HG02678 (cell line): ENCODE data around the gene CCDC50.

ENCODE experiments used
- ATAC-seq: cut with Tn5 transposase; IDR thresholded peaks from one replicate; pipeline ENCODE4 v1.9.1; 2021; ENCODE audit warnings: mild to moderate bottlenecking, moderate library complexity; ENCODE audit not compliant: unreplicated experiment

The CCDC50 gene

GRCh38 chr3:191415566-191415965 lies 86.4 kb downstream of the CCDC50 start:
- ATAC-seq: no peak

DNA sequence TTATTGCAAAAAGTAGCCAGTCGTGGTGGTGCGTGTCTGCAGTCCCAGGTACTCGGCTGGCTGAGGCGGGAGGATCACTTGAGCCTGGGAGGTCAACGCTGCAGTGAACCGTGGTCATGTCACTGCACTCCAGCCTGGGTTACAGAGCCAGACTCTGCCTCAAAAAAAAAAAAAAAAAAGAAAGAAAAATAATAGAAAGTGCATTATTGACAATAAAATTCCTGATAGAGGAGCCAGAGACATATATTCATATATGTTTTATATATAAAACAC lies 88.2 kb downstream of the CCDC50 start:
- ATAC-seq: no peak

GRCh38 chr3:191420771-191421170 lies 91.6 kb downstream of the CCDC50 start:
- no peak for ATAC-seq

DNA sequence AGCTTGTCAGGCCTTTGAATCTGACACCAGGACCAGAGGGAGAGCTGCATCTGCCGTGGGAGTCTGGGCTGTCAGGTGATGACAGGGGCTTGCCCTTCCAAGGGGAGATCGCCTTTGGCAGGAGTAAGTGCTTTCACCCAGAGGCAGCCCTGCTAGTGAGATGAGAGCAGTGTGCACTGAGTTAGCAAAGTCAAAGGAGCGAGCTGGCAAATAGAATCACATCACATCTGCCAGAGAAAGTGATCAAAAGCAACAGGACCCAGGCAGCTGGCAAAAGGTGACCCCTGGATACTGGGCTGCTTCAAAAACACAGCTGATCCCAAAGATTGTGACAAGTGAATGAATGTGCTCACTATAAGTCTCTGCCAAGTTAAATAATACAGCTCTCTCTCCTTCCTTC lies 95.7 kb downstream of the CCDC50 start:
- no peak for ATAC-seq

DNA sequence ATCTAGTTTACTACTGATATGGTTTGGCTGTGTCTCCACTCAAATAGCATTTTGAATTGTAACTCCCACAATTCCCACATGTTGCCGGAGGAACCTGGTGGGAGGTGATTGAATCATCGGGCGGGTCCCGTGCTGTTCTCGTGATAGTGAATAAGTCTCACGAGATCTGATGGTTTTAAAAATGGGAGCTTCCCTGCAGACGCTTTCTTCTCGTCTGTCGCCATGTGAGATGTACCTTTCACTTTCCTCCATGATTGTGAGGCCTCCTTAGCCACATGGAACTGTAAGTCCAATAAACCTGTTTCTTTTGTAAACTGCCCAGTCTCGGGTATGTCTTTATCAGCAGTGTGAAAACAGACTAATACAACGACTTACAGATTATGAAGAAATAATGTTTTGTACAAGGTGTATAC lies 96.1 kb downstream of the CCDC50 start:
- ATAC-seq: no peak

GRCh38 chr3:191426311-191426710 lies 97.1 kb downstream of the CCDC50 start:
- no peak for ATAC-seq

- no peak for ATAC-seq
Observed at GRCh38 chr3:191428177-191428576, 99.0 kb downstream of the CCDC50 start.

- no peak for ATAC-seq
Observed at GRCh38 chr3:191430103-191430502, 100.9 kb downstream of the CCDC50 start.

DNA sequence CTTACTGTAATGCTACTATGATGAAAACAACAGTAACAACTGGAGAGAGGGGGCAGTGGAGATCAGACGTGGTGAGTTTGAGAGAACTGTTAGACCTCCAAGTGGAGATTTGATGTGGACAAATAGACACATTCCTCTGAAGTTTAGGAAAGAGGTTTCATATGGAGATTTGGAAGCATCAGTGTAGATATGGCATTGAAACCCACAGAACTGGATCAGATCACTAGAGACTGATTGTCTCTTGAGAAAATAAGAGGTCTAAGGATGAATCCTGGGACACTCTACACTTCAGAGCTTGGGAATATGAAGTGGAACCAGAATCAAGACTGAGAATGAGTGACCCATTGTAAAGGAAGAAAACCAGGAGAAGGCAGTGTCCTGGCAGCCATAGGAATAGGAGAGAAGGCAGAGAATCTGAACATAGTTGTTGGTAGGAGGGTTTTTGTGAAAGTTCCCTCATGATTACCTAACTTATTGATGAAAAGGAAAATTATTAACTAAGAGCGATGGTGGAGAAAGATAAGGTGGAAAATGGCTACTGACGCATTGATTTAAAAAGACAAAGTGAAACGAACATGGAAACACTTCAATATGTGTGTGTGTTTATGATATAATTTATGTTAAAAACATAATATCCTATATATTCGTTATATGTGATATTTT lies 102.1 kb downstream of the CCDC50 start:
- no peak for ATAC-seq

- no peak for ATAC-seq
Observed at GRCh38 chr3:191432162-191432561, 103.0 kb downstream of the CCDC50 start.

- no peak for ATAC-seq
Observed at GRCh38 chr3:191434024-191434423, 104.8 kb downstream of the CCDC50 start.

DNA sequence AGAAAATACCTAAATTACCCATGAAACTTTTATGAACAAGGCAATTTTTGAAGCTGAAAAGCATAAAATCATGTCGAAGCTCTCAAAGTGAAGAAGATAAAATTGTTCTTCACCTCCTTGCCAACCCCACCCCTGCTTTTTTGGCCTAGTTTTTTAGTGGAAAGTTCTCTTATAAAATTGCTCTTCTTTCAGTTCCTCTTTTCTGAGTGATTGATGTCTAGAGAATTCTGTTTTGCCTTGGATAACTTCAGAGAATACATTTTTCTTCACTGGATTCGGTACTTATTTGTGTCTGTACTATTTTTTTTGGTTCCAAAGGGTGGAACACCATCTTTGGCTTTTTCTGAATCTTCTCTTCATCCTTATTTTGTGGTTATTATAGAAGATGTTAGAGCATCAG lies 106.8 kb downstream of the CCDC50 start:
- no peak for ATAC-seq

DNA sequence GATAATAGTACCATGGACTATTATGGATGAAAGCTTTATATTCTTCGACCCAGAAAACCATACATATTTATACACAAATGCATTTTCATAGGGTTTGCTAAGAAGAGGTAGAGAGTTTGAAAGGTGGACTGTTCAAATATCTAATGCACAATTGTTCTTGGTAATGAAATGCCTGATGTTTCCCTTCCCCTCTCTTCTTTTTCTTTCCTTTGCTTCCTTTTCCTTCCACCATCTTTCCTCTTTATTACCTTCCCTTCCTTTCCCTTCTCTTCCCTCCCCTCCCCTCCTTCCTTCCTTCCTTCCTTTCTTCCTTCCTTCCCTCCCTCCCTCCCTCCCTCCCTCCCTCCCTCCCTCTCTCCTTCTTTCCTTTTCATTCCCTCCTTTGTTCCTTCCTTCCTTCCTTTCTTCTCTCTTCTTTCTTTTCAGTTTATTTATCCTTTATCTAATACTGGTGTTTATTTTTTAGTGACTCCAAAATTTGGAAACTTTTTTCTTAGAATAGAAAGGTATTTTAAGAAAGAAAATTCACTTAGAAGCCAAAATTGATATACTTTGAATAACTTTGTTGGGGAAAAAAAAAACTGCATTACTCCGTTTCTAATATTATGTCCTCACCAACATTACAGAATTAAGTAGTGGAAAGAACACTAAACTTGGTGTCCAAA lies 109.1 kb downstream of the CCDC50 start:
- ATAC-seq: no peak

DNA sequence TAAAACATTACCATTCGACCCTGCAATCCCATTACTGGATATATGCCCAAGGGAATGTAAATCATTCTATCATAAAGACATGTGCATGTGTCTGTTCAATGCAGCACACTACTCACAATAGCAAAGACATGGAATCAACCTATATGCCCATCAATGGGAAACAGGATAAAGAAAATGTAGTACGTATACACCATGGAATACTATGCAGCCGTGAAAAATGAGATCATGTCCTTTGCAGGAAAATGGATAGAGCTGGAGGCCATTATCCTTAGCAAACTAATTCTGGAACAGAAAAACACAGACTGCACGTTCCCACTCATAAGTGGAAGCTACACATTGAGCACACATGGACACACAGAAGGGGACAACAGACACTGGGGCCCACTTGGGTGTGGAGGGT lies 111.3 kb downstream of the CCDC50 start:
- ATAC-seq: no peak

GRCh38 chr3:191441687-191442086 lies 112.5 kb downstream of the CCDC50 start:
- no peak for ATAC-seq

GRCh38 chr3:191444569-191444968 lies 115.4 kb downstream of the CCDC50 start:
- no peak for ATAC-seq
